Naive thymus-derived CD4-positive, alpha-beta T cell (primary cell): ENCODE results near the gene LDB2. TPM values are rescaled to one million over a fixed set of nuclear protein-coding genes. Genes with fewer than 3 reads are reported as not detected.

ENCODE experiments used
- ATAC-seq: fragments of 150-1000 bp; cut with Tn5 transposase; 2 replicates; pipeline ENCODE4 v1.10.0; 2021; ENCODE audit warnings: mild to moderate bottlenecking, moderate library complexity
- CTCF ChIA-PET: fragments of 350-600 bp; sonication (Branson Sonifier 250); formaldehyde crosslinking; loops from one replicate; lab custom pipeline; 2021; ENCODE audit warnings: antibody characterized with exemption; lab: Charles Lee
- POLR2A ChIA-PET: fragments of 350-600 bp; sonication (Branson Sonifier 250); formaldehyde crosslinking; loops from one replicate; lab custom pipeline; 2021; ENCODE audit warnings: antibody characterized with exemption, inconsistent platforms; lab: Charles Lee
- DNase-seq, 9 donors: peaks; one replicate each; pipeline versions ENCODE4 v3.0.0 to v3.0.0-alpha.2; 2020 to 2022; ENCODE audit warnings: mixed read lengths in 1 of 9
- H3K27ac ChIP-seq: one replicate; pipeline ENCODE4 v1.7.0; 2013; ENCODE audit warnings: mild to moderate bottlenecking, low read depth, low read length, moderate library complexity
- H3K27me3 ChIP-seq, 2 donors: one replicate each; pipeline ENCODE4 v1.7.0; 2013; ENCODE audit warnings: low read length in 2 of 2, mild to moderate bottlenecking in 2 of 2, moderate library complexity in 2 of 2; ENCODE audit not compliant: control insufficient read depth in 2 of 2, insufficient read depth in 2 of 2
- H3K36me3 ChIP-seq, 3 experiments: 1 replicate in 2 of 3; 2 replicates in 1 of 3; pipeline ENCODE4 v1.7.0; 2013; ENCODE audit warnings: low read length in 3 of 3, mild to moderate bottlenecking in 3 of 3, moderate library complexity in 1 of 3; ENCODE audit not compliant: insufficient read depth in 3 of 3, control insufficient read depth in 2 of 3
- H3K4me1 ChIP-seq, 2 donors: one replicate each; pipeline ENCODE4 v1.7.0; 2013; ENCODE audit warnings: low read length in 2 of 2, mild to moderate bottlenecking in 2 of 2, moderate library complexity in 1 of 2; ENCODE audit not compliant: control insufficient read depth in 2 of 2, insufficient read depth in 2 of 2
- H3K4me3 ChIP-seq: 2 replicates; pipeline ENCODE4 v1.7.0; 2013; ENCODE audit warnings: mild to moderate bottlenecking, low read length
- H3K9me3 ChIP-seq, 3 experiments: 1 replicate in 2 of 3; 2 replicates in 1 of 3; pipeline ENCODE4 v1.7.0; 2013; ENCODE audit warnings: low read length in 3 of 3; ENCODE audit not compliant: control insufficient read depth in 2 of 3
- H3K27ac Mint-ChIP-seq, 9 donors: one replicate each; pipeline ENCODE4 v1.8.0; 2020 to 2022; ENCODE audit warnings: mixed read lengths in 9 of 9, mild to moderate bottlenecking in 8 of 9, moderate library complexity in 5 of 9, inconsistent platforms in 2 of 9
- H3K27me3 Mint-ChIP-seq, 5 donors: one replicate each; pipeline ENCODE4 v1.8.0; 2021 to 2022; ENCODE audit warnings: mixed read lengths in 5 of 5, mild to moderate bottlenecking in 1 of 5
- H3K36me3 Mint-ChIP-seq, 5 donors: one replicate each; pipeline ENCODE4 v1.8.0; 2020 to 2022; ENCODE audit warnings: mixed read lengths in 5 of 5, mild to moderate bottlenecking in 3 of 5, inconsistent platforms in 1 of 5
- H3K4me1 Mint-ChIP-seq, 7 donors: one replicate each; pipeline ENCODE4 v1.8.0; 2020 to 2022; ENCODE audit warnings: mixed read lengths in 7 of 7, mild to moderate bottlenecking in 3 of 7, inconsistent platforms in 1 of 7
- H3K4me3 Mint-ChIP-seq, 10 donors: one replicate each; pipeline ENCODE4 v1.8.0; 2020 to 2022; ENCODE audit warnings: mild to moderate bottlenecking in 10 of 10, mixed read lengths in 10 of 10, moderate library complexity in 6 of 10, inconsistent platforms in 2 of 10
- H3K9me3 Mint-ChIP-seq, 11 donors: one replicate each; pipeline ENCODE4 v1.8.0; 2020 to 2022; ENCODE audit warnings: mixed read lengths in 11 of 11, mild to moderate bottlenecking in 4 of 11, inconsistent platforms in 1 of 11, moderate library complexity in 1 of 11
- intact Hi-C, 2 donors: fragments of 100-400 bp; cut with micrococcal nuclease; formaldehyde crosslinking; loops; one replicate each; pipeline ENCODE4 v1.15.1; 2023
- polyA plus RNA-seq, 2 donors: library from polyadenylated mRNA; unstranded; fragments of 300-500 nt; fragmentation: Illumina TruSeq; gene quantifications; one replicate each; pipeline ENCODE4 v1.2.3, GENCODE V29; 2021
- total RNA-seq, 6 experiments: library from RNA in 5 of 6; stranded (reverse) in 5 of 6; gene quantifications; 1 replicate in 5 of 6; 2 replicates in 1 of 6; pipeline ENCODE4 v1.2.3 and lab custom pipeline; 2021 to 2026

The LDB2 gene
- total and polyA plus RNA-seq, 7 experiments from 2014 or later, result 0.29 to 1.5 TPM; not detected in 5

DNA sequence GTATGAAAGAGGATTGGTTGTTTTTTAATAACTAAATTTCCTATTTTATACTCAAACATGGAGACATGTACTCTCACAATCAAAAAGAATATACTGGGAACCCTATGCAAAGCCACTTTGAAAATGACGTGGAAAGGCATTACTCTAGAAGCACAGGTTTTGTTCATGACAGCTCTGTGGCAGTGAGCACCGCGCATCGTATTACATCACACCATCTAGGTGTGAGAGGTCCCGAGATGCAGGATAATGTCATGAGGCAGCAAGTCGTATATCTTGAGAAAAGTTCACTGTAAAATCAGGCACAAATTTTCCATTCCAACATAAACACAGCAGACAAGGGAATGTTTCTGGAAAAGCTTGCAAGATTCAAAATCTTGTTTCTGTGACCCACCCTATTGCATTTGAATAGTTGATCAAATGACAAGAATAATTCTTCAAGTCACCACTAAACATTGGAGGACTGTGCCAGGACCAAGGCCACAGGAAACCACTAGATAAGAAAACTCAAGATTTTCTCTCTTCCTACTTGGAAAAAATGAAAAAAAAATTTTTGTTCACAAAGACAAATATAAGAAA is 127.6 kb downstream of the LDB2 start:
- H3K9me3 ChIP-seq, result no peaks in the 10 kb centered on the region
- Mint-ChIP-seq H3K4me3 (no peak overlapping the region), H3K9me3 (no peaks in the 10 kb centered on the region), H3K27me3 (peaks cover 0 to 15% (median 4%) of the 10 kb centered on the region in 5 donors), H3K4me1 (no peaks in the 10 kb centered on the region), H3K36me3 (no peaks in the 10 kb centered on the region), H3K27ac (no peak overlapping the region)
- no peaks in the 10 kb centered on the region for H3K27me3 ChIP-seq
- no peak overlapping the region for H3K27ac ChIP-seq
- intact Hi-C loops, result no loop called here
- POLR2A ChIA-PET, result no interaction called here
- no peaks in the 10 kb centered on the region for H3K4me1 ChIP-seq
- ATAC-seq (no peak), DNase-seq (no peak)
- CTCF ChIA-PET, result no interaction called here
- H3K4me3 ChIP-seq, result no peak overlapping the region
- H3K36me3 ChIP-seq, result no peaks in the 10 kb centered on the region

DNA sequence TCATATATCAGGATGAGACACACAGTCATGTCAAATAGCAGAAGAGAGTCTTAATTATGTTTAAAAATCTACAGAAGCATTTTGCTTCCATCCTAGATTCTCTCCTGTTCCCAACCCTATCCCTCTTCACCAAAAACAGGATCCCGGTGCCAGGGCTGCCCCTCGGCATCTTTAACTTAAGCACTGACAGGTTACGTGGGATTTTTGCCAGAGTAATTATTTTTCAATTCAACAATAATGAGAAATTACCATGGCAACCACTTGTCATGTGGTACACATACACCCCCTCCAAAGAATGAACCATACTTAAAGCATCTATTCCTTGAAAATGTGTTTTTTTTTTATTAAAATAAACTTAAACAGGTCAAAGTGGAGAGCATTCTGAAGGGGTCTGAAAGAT is 130.6 kb downstream of the LDB2 start:
- H3K9me3 Mint-ChIP-seq, result no peaks in the 10 kb centered on the region
- H3K4me1 ChIP-seq, result no peaks in the 10 kb centered on the region
- CTCF ChIA-PET, result no interaction called here

DNA sequence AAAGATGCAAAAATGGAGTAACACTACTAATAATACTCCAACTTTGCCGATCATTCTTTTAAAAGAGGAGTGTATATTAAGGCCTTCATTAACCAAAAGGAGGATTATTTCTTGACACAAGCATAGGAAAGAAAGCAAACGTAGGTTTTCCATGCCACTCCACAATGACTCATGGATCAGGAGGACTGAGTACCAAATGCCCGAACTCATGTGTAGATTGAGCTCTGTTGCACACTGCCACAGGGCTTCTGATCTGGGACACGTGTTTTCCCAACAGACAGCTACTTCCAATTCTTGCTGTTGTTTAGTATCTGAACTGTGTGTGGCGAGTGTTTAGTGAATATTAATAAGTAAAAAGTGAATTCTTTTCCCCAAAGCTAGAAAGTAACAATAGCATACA is 131.2 kb downstream of the LDB2 start:
- POLR2A ChIA-PET, result no interaction called here
- H3K36me3 ChIP-seq, result no peaks in the 10 kb centered on the region
- no peaks in the 10 kb centered on the region for H3K9me3 Mint-ChIP-seq
- no peaks in the 10 kb centered on the region for H3K9me3 ChIP-seq
- no peaks in the 10 kb centered on the region for H3K4me1 Mint-ChIP-seq
- no peaks in the 10 kb centered on the region for H3K27me3 ChIP-seq
- no peak overlapping the region for H3K4me3 ChIP-seq
- H3K27ac Mint-ChIP-seq, result no peak overlapping the region
- ATAC-seq (no peak), DNase-seq (no peak)
- no peaks in the 10 kb centered on the region for H3K4me1 ChIP-seq
- no peak overlapping the region for H3K4me3 Mint-ChIP-seq
- H3K36me3 Mint-ChIP-seq, result no peaks in the 10 kb centered on the region
- no peak overlapping the region for H3K27ac ChIP-seq
- intact Hi-C loops, result no loop called here
- peaks cover 0 to 10% (median 0%) of the 10 kb centered on the region in 5 donors for H3K27me3 Mint-ChIP-seq
- CTCF ChIA-PET, result no interaction called here

More for the DNA sequence above, 130.6 kb downstream of the LDB2 start:
- no peaks in the 10 kb centered on the region for H3K9me3 ChIP-seq
- H3K36me3 ChIP-seq, result no peaks in the 10 kb centered on the region
- intact Hi-C loops, result no loop called here
- POLR2A ChIA-PET, result no interaction called here
- H3K4me3 ChIP-seq, result no peak overlapping the region
- no peak overlapping the region for H3K4me3 Mint-ChIP-seq
- no peaks in the 10 kb centered on the region for H3K4me1 Mint-ChIP-seq
- H3K36me3 Mint-ChIP-seq, result no peaks in the 10 kb centered on the region
- ATAC-seq, result no peak
- no peaks in the 10 kb centered on the region for H3K27me3 ChIP-seq
- H3K27ac Mint-ChIP-seq, result no peak overlapping the region
- peaks cover 0 to 14% (median 0%) of the 10 kb centered on the region in 5 donors for H3K27me3 Mint-ChIP-seq
- DNase-seq, result no peak
- H3K27ac ChIP-seq, result no peak overlapping the region

DNA sequence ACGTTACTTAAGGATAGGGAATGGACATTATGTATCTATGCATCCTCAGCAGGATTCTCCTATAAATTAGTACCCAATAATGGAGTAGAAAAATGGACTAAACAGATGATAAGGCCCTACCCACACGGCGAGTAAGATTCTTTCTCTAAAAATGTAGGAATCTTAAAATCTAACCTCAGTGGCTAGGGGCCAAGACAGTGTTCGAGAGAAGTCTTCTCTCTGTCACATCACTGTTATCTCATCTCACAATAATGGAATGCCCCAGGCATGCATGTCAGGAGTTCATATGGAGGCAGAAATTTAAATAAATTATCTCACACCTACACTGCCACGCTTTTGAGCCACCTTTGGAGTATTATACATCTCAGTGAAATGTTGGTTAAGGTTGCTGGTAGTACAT is 132.9 kb downstream of the LDB2 start:
- no peaks in the 10 kb centered on the region for H3K36me3 ChIP-seq
- Mint-ChIP-seq H3K36me3 (no peaks in the 10 kb centered on the region), H3K9me3 (no peaks in the 10 kb centered on the region), H3K27me3 (peaks cover 0 to 4% (median 0%) of the 10 kb centered on the region in 5 donors), H3K27ac (no peak overlapping the region), H3K4me1 (no peaks in the 10 kb centered on the region), H3K4me3 (no peak overlapping the region)
- no peaks in the 10 kb centered on the region for H3K4me1 ChIP-seq
- intact Hi-C loops, result no loop called here
- ATAC-seq (no peak), DNase-seq (no peak)
- H3K4me3 ChIP-seq, result no peak overlapping the region
- H3K27ac ChIP-seq, result no peak overlapping the region
- CTCF ChIA-PET, result no interaction called here
- no peaks in the 10 kb centered on the region for H3K27me3 ChIP-seq
- POLR2A ChIA-PET, result no interaction called here
- no peaks in the 10 kb centered on the region for H3K9me3 ChIP-seq

DNA sequence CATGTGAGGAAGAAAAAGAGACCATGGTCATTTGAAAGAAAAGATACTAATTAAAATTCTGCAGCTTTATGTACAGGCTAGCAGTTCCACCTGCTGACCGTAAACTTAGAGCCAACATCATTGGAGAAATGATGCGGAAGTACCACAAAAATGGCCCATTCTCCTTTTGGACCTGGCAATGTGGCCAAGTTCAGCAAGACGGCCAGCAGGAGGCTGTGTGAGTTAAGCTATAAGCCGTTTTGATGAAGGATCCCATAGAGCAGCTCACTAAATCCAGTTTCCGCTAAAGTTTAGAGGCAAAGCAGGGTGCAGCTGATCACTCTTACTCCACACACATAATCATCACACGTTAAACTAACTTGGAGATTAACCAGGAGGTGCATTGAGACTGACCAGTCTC is 133.8 kb downstream of the LDB2 start:
- no peaks in the 10 kb centered on the region for H3K9me3 Mint-ChIP-seq
- intact Hi-C loops, result no loop called here
- no peak overlapping the region for H3K27ac Mint-ChIP-seq
- no peaks in the 10 kb centered on the region for H3K36me3 Mint-ChIP-seq
- Histone ChIP-seq H3K9me3 (no peaks in the 10 kb centered on the region), H3K4me3 (no peak overlapping the region), H3K27me3 (no peaks in the 10 kb centered on the region), H3K4me1 (no peaks in the 10 kb centered on the region), H3K27ac (no peak overlapping the region), H3K36me3 (no peaks in the 10 kb centered on the region)
- peaks cover 0 to 4% (median 0%) of the 10 kb centered on the region in 5 donors for H3K27me3 Mint-ChIP-seq
- CTCF ChIA-PET, result no interaction called here
- POLR2A ChIA-PET, result no interaction called here
- DNase-seq, result no peak
- H3K4me3 Mint-ChIP-seq, result no peak overlapping the region
- no peaks in the 10 kb centered on the region for H3K4me1 Mint-ChIP-seq
- ATAC-seq, result no peak

DNA sequence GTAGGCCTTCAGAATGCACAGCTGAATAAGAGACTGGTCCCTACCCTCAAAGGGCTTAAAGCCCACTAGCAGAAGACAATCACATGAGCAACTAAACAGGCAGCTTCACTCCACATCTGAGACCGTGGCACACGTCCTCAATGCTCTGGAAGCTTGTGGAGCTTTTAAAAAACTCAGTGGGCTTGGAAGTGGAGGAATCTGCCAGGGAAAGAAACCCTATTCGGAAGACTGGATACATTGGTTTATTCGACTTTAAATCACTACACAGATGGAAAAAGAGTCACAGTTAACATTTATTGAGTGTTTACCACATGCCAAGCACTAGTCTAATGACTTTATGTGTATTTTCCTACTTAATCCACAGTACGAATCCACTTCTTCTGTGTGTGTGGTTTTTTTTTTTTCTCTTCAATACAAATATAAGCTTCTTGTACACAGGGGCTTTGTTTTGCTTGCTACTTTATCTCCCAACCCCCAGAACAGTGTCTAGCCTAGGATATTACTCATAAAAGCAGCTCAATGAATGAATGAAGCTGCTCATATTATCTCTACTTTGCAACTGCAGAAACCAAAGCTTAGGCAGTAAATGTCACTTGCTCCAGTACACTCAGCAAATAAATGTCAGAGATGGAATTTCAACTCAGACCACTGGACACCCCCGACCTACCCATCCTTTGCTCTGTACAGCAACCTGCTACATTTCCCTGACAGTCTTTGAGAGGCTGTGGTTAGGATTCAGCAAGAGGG is 137.7 kb downstream of the LDB2 start:
- Mint-ChIP-seq H3K27me3 (peaks cover 0 to 9% (median 0%) of the 10 kb centered on the region in 5 donors), H3K4me3 (no peak overlapping the region), H3K9me3 (no peaks in the 10 kb centered on the region), H3K36me3 (no peaks in the 10 kb centered on the region), H3K27ac (no peak overlapping the region), H3K4me1 (no peaks in the 10 kb centered on the region)
- Histone ChIP-seq H3K36me3 (no peaks in the 10 kb centered on the region), H3K4me3 (no peak overlapping the region), H3K27ac (no peak overlapping the region), H3K9me3 (no peaks in the 10 kb centered on the region), H3K27me3 (no peaks in the 10 kb centered on the region), H3K4me1 (no peaks in the 10 kb centered on the region)
- ChIA-PET CTCF (interaction anchor here (0.6 kb wide), 1 partner anchor 313 kb away, joined by 3 read pairs; no protein-coding TSS in a partner anchor), POLR2A (no interaction called here)
- ATAC-seq, result no peak
- intact Hi-C loops, result no loop called here
- DNase-seq, result no peak
